HepG2 (cell line): ENCODE measurements around the gene CTSG.

Experiments used
- BHLHE40 ChIP-seq: IDR thresholded peaks from 2 replicates; pipeline ENCODE4 v1.6.1; 2011; ENCODE audit warnings: low read length, improper control_type of control experiment
- CHD2 ChIP-seq: IDR thresholded peaks from 2 replicates; pipeline ENCODE4 v1.6.1; 2011; ENCODE audit warnings: low read depth, low read length, improper control_type of control experiment
- GATAD2A ChIP-seq: IDR thresholded peaks from 2 replicates; pipeline ENCODE4 v1.6.1; 2016
- NFE2 ChIP-seq: sonication (generic); formaldehyde crosslinking; IDR thresholded peaks from 2 replicates; pipeline ENCODE4 v1.4.0; 2020; ENCODE audit warnings: missing genetic modification reagents
- RFXANK ChIP-seq: IDR thresholded peaks from 2 replicates; pipeline ENCODE4 v1.6.1; 2016
- SP1 ChIP-seq, 2 experiments: fragments of 450-650 bp in 1 of 2; sonication (generic) in 1 of 2; formaldehyde crosslinking in 1 of 2; IDR thresholded peaks; 2 replicates each; pipeline versions ENCODE4 v1.4.0 to v1.6.1; 2016 to 2020; ENCODE audit warnings: missing genetic modification reagents in 1 of 2
- ZNF383 ChIP-seq: sonication (generic); formaldehyde crosslinking; IDR thresholded peaks from 2 replicates; pipeline ENCODE4 v1.4.0; 2020; ENCODE audit warnings: missing genetic modification reagents, mild to moderate bottlenecking, borderline replicate concordance
- ZNF644 ChIP-seq: IDR thresholded peaks from 2 replicates; pipeline ENCODE4 v1.6.1; 2016; ENCODE audit warnings: low read depth
- TF ChIP-seq, protein P1 (sequence below): sonication (generic); formaldehyde crosslinking; IDR thresholded peaks from 2 replicates; pipeline ENCODE4 v1.8.0; 2022; ENCODE audit warnings: mild to moderate bottlenecking, missing genetic modification reagents
- TF ChIP-seq, protein P2 (sequence below): sonication (generic); formaldehyde crosslinking; IDR thresholded peaks from 2 replicates; pipeline ENCODE4 v1.5.0; 2020; ENCODE audit warnings: mild to moderate bottlenecking, missing genetic modification reagents, moderate library complexity
- TF ChIP-seq, protein P3 (sequence below): sonication (generic); formaldehyde crosslinking; IDR thresholded peaks from 2 replicates; pipeline ENCODE4 v1.5.1; 2020; ENCODE audit warnings: mild to moderate bottlenecking, missing genetic modification reagents, moderate library complexity
- TF ChIP-seq, protein P4 (sequence below): sonication (generic); formaldehyde crosslinking; IDR thresholded peaks from 2 replicates; pipeline ENCODE4 v1.4.0; 2020; ENCODE audit warnings: mild to moderate bottlenecking, missing genetic modification reagents

DNA sequence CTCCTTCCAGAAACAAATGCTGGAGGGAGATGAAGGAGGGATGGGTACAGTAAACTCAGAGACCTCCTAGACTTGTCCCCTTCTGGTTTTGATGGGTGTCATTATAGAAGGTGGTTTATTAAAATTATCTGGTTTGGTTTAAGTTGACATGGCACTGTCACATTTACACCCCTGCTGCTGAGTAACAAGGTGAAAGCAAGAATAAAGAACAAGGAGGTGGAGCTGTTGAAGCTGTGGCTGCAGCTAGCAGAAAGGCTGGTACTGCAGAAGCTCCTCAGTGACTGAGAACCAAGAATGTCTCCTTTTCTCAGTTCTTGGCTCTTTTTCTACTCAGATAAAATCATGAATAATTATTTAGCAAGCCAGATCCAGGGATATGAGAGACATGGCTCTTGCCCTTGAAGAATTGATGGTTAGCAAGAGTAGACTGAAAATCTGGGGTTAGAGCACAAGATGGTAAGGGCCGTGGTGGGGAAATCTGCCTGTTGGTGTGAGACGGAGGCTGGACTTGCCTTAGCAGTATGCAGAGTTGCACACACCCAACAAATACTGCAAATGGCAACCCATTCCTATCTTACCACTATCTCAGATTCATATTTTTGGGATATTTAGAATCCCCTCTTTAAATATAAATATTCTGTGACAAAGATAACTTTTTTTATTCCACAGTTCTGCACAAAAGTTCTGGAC is 33.8 kb upstream of the CTSG start, which contains the start of gene GZMH:
- TF ChIP-seq ZNF644 (CRISPR knock-in tag) (no peak), BHLHE40 (no peak), CHD2 (no peak), ZNF383 (no peak), SP1 (IDR thresholded peaks at IDR 0.05) (no peak), SP1 (CRISPR knock-in tag; IDR thresholded peaks at IDR 0.05) (no peak), NFE2 (CRISPR knock-in tag) (no peak), RFXANK (no peak), GATAD2A (CRISPR knock-in tag) (no peak)
- TF ChIP-seq, protein P1, sequence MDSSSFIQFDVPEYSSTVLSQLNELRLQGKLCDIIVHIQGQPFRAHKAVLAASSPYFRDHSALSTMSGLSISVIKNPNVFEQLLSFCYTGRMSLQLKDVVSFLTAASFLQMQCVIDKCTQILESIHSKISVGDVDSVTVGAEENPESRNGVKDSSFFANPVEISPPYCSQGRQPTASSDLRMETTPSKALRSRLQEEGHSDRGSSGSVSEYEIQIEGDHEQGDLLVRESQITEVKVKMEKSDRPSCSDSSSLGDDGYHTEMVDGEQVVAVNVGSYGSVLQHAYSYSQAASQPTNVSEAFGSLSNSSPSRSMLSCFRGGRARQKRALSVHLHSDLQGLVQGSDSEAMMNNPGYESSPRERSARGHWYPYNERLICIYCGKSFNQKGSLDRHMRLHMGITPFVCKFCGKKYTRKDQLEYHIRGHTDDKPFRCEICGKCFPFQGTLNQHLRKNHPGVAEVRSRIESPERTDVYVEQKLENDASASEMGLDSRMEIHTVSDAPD (CRISPR knock-in tag) = no peak
- TF ChIP-seq, protein P2, sequence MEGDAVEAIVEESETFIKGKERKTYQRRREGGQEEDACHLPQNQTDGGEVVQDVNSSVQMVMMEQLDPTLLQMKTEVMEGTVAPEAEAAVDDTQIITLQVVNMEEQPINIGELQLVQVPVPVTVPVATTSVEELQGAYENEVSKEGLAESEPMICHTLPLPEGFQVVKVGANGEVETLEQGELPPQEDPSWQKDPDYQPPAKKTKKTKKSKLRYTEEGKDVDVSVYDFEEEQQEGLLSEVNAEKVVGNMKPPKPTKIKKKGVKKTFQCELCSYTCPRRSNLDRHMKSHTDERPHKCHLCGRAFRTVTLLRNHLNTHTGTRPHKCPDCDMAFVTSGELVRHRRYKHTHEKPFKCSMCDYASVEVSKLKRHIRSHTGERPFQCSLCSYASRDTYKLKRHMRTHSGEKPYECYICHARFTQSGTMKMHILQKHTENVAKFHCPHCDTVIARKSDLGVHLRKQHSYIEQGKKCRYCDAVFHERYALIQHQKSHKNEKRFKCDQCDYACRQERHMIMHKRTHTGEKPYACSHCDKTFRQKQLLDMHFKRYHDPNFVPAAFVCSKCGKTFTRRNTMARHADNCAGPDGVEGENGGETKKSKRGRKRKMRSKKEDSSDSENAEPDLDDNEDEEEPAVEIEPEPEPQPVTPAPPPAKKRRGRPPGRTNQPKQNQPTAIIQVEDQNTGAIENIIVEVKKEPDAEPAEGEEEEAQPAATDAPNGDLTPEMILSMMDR (CRISPR knock-in tag) = no peak
- TF ChIP-seq, protein P3, sequence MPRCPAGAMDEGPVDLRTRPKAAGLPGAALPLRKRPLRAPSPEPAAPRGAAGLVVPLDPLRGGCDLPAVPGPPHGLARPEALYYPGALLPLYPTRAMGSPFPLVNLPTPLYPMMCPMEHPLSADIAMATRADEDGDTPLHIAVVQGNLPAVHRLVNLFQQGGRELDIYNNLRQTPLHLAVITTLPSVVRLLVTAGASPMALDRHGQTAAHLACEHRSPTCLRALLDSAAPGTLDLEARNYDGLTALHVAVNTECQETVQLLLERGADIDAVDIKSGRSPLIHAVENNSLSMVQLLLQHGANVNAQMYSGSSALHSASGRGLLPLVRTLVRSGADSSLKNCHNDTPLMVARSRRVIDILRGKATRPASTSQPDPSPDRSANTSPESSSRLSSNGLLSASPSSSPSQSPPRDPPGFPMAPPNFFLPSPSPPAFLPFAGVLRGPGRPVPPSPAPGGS (CRISPR knock-in tag) = no peak
- TF ChIP-seq, protein P4, sequence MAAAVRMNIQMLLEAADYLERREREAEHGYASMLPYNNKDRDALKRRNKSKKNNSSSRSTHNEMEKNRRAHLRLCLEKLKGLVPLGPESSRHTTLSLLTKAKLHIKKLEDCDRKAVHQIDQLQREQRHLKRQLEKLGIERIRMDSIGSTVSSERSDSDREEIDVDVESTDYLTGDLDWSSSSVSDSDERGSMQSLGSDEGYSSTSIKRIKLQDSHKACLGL (CRISPR knock-in tag) = no peak
